HEK293 (cell line): ENCODE data around the gene HNRNPA0.

Source experiments
- CTCF ChIA-PET: fragments of 350-600 bp; formaldehyde crosslinking; extraction: SDS; loops from one replicate; lab custom pipeline; 2021; ENCODE audit warnings: antibody characterized with exemption; lab: Yijun Ruan, JAX
- POLR2A ChIA-PET: fragments of 300-600 bp; formaldehyde crosslinking; extraction: SDS; loops from one replicate; lab custom pipeline; 2020; ENCODE audit warnings: antibody characterized with exemption, inconsistent platforms; lab: Yijun Ruan, JAX
- H3K27ac ChIP-seq: fragments of 200-500 bp; sonication (Bioruptor generic); 2 replicates; pipeline ENCODE4 v1.5.1; 2014; ENCODE audit warnings: low read depth, low read length, control low read depth, inconsistent platforms; ENCODE audit errors: extremely low read depth
- H3K36me3 ChIP-seq, 2 experiments: fragments of 200-500 bp in 1 of 2; sonication (Bioruptor generic) in 1 of 2; 1 replicate in 1 of 2; 2 replicates in 1 of 2; pipeline ENCODE4 v1.5.1; 2014 to 2017; ENCODE audit warnings: inconsistent platforms in 2 of 2, low read length in 2 of 2; ENCODE audit not compliant: control insufficient read depth in 2 of 2, insufficient read depth in 1 of 2
- H3K4me1 ChIP-seq: fragments of 200-500 bp; sonication (Bioruptor generic); 2 replicates; pipeline ENCODE4 v1.5.1; 2014; ENCODE audit warnings: mild to moderate bottlenecking, low read length, inconsistent platforms; ENCODE audit not compliant: control insufficient read depth, insufficient read depth
- H3K4me3 ChIP-seq: 2 replicates; pipeline ENCODE4 v1.5.1; 2011; ENCODE audit warnings: low read depth, mild to moderate bottlenecking, control low read depth, low read length, moderate library complexity
- H3K9me3 ChIP-seq: fragments of 200-500 bp; sonication (Bioruptor generic); 2 replicates; pipeline ENCODE4 v1.5.1; 2014; ENCODE audit warnings: low read depth, low read length, inconsistent platforms; ENCODE audit not compliant: control insufficient read depth, insufficient read depth
- BCL11B ChIP-seq: fragments of 450-650 bp; formaldehyde crosslinking; IDR thresholded peaks from 2 replicates; pipeline ENCODE4 v1.5.1; 2016; ENCODE audit warnings: low read depth, missing biosample characterization, missing genetic modification characterization
- GLI4 ChIP-seq: fragments of 450-650 bp; formaldehyde crosslinking; IDR thresholded peaks from 2 replicates; pipeline ENCODE4 v1.5.1; 2016; ENCODE audit warnings: missing biosample characterization, missing genetic modification characterization
- HOXD13 ChIP-seq: sonication (generic); formaldehyde crosslinking; IDR thresholded peaks from 2 replicates; pipeline ENCODE4 v1.8.0; 2022; ENCODE audit warnings: missing genetic modification reagents, borderline replicate concordance
- OSR2 ChIP-seq: fragments of 450-650 bp; formaldehyde crosslinking; IDR thresholded peaks from 2 replicates; pipeline ENCODE4 v1.5.1; 2016; ENCODE audit warnings: missing biosample characterization, missing genetic modification characterization
- PBX3 ChIP-seq: sonication (generic); formaldehyde crosslinking; IDR thresholded peaks from 2 replicates; pipeline ENCODE4 v1.8.1; 2022; ENCODE audit warnings: mild to moderate bottlenecking, moderate library complexity, missing genetic modification reagents
- PRDM1 ChIP-seq: fragments of 450-650 bp; formaldehyde crosslinking; IDR thresholded peaks from 2 replicates; pipeline ENCODE4; 2016; ENCODE audit warnings: missing biosample characterization, missing genetic modification characterization
- SALL2 ChIP-seq: fragments of 450-650 bp; formaldehyde crosslinking; IDR thresholded peaks from 2 replicates; pipeline ENCODE4 v1.5.0; 2017; ENCODE audit warnings: missing biosample characterization, mild to moderate bottlenecking, missing genetic modification characterization, borderline replicate concordance
- TRIM28 ChIP-seq: IDR thresholded peaks from 2 replicates; pipeline ENCODE4 v1.6.1; 2011; ENCODE audit warnings: low read length, control low read depth, borderline replicate concordance
- ZBTB17 ChIP-seq: fragments of 450-650 bp; formaldehyde crosslinking; IDR thresholded peaks from 2 replicates; pipeline ENCODE4 v1.5.1; 2016; ENCODE audit warnings: missing biosample characterization, missing genetic modification characterization
- ZBTB44 ChIP-seq: fragments of 450-650 bp; IDR thresholded peaks from 2 replicates; pipeline ENCODE4 v1.5.1; 2018; ENCODE audit warnings: missing biosample characterization, mild to moderate bottlenecking, missing genetic modification characterization
- ZNF132 ChIP-seq: fragments of 450-650 bp; formaldehyde crosslinking; IDR thresholded peaks from 2 replicates; pipeline ENCODE4 v1.5.1; 2017; ENCODE audit warnings: missing biosample characterization, missing genetic modification characterization, borderline replicate concordance
- ZNF18 ChIP-seq: fragments of 450-650 bp; formaldehyde crosslinking; IDR thresholded peaks from 2 replicates; pipeline ENCODE4 v1.5.1; 2016; ENCODE audit warnings: missing biosample characterization, missing genetic modification characterization
- ZNF184 ChIP-seq: fragments of 450-650 bp; IDR thresholded peaks from 2 replicates; pipeline ENCODE4 v1.5.1; 2018; ENCODE audit warnings: missing biosample characterization, mild to moderate bottlenecking, missing genetic modification characterization
- ZNF23 ChIP-seq: fragments of 450-650 bp; formaldehyde crosslinking; IDR thresholded peaks from 2 replicates; pipeline ENCODE4 v1.5.1; 2016; ENCODE audit warnings: missing biosample characterization, missing genetic modification characterization, borderline replicate concordance
- ZNF274 ChIP-seq, 2 experiments: fragments of 200-500 bp in 1 of 2; fragments of 450-650 bp in 1 of 2; sonication (Bioruptor generic) in 1 of 2; formaldehyde crosslinking in 1 of 2; IDR thresholded peaks; 2 replicates each; pipeline versions ENCODE4 v1.5.1 to v1.6.1; 2014 to 2016; ENCODE audit warnings: borderline replicate concordance in 1 of 2, inconsistent platforms in 1 of 2, low read length in 1 of 2, missing biosample characterization in 1 of 2, missing genetic modification characterization in 1 of 2
- ZNF324 ChIP-seq: fragments of 450-650 bp; formaldehyde crosslinking; IDR thresholded peaks from 2 replicates; pipeline ENCODE4 v1.5.1; 2016; ENCODE audit warnings: missing biosample characterization, missing genetic modification characterization
- ZNF366 ChIP-seq: fragments of 450-650 bp; formaldehyde crosslinking; conservative IDR thresholded peaks from 2 replicates; pipeline ENCODE4 v1.5.1; 2016; ENCODE audit warnings: missing biosample characterization, missing genetic modification characterization
- ZNF398 ChIP-seq: fragments of 450-650 bp; formaldehyde crosslinking; IDR thresholded peaks from 2 replicates; pipeline ENCODE4 v1.5.1; 2017; ENCODE audit warnings: missing biosample characterization, missing genetic modification characterization
- ZNF549 ChIP-seq: fragments of 450-650 bp; IDR thresholded peaks from 2 replicates; pipeline ENCODE4 v1.5.1; 2018; ENCODE audit warnings: missing biosample characterization, missing genetic modification characterization, mild to moderate bottlenecking, inconsistent platforms, moderate library complexity
- ZNF558 ChIP-seq: fragments of 450-650 bp; formaldehyde crosslinking; IDR thresholded peaks from 2 replicates; pipeline ENCODE4 v1.5.1; 2016; ENCODE audit warnings: missing biosample characterization, missing genetic modification characterization
- ZNF596 ChIP-seq: fragments of 450-650 bp; IDR thresholded peaks from 2 replicates; pipeline ENCODE4 v1.5.0; 2018; ENCODE audit warnings: missing biosample characterization, mild to moderate bottlenecking, missing genetic modification characterization, moderate library complexity
- ZNF830 ChIP-seq: fragments of 450-650 bp; IDR thresholded peaks from 2 replicates; pipeline ENCODE4 v1.5.0; 2018; ENCODE audit warnings: missing biosample characterization, missing genetic modification characterization, low read depth, mild to moderate bottlenecking, moderate library complexity

The HNRNPA0 gene

GRCh38 chr5:137733006-137733405 is 21.2 kb downstream of the HNRNPA0 start:
- Histone ChIP-seq H3K4me1 (0 out of 2 replicates have a peak, but pooled peaks cover 6% of the 10 kb centered on the region), H3K36me3 (no peaks in the 10 kb centered on the region), H3K9me3 (no peaks in the 10 kb centered on the region), H3K4me3 (no peak overlapping the region), H3K27ac (no peak overlapping the region)
- POLR2A ChIA-PET = no interaction called here
- CTCF ChIA-PET = interaction anchor here (0.7 to 2.9 kb wide), 4 partner anchors 9 to 102 kb away, joined by 3 to 17 read pairs (median 10); no protein-coding TSS in a partner anchor
- no peak for TF ChIP-seq BCL11B
- no peak for TF ChIP-seq ZBTB17 (tag by site-specific recombination)
- 0 out of 2 replicates have a peak, but pooled peaks have one; percentile 28 for TF ChIP-seq ZNF398
- TF ChIP-seq HOXD13 (CRISPR knock-in tag) = no peak
- no peak for TF ChIP-seq ZNF324

GRCh38 chr5:137731176-137731575 is 23.0 kb downstream of the HNRNPA0 start:
- Histone ChIP-seq H3K4me1 (0 out of 2 replicates have a peak, but pooled peaks cover 5% of the 10 kb centered on the region), H3K27ac (no peak overlapping the region), H3K36me3 (no peaks in the 10 kb centered on the region), H3K4me3 (no peak overlapping the region), H3K9me3 (no peaks in the 10 kb centered on the region)
- POLR2A ChIA-PET = no interaction called here
- TF ChIP-seq ZNF184 (tag by site-specific recombination) (no peak), ZNF23 (no peak), ZNF596 (tag by site-specific recombination) (no peak), GLI4 (no peak), ZNF274 (IDR thresholded peaks at IDR 0.05; ENCODE audit: low read length) (no peak), ZNF274 (tag by site-specific recombination; IDR thresholded peaks at IDR 0.05; ENCODE audit: borderline replicate concordance) (no peak), ZNF366 (tag by site-specific recombination) (no peak), SALL2 (tag by site-specific recombination) (no peak), ZNF549 (tag by site-specific recombination) (no peak), ZBTB44 (tag by site-specific recombination) (no peak), ZNF132 (tag by site-specific recombination) (no peak), TRIM28 (no peak), ZNF558 (no peak), ZNF18 (tag by site-specific recombination) (no peak), PRDM1 (tag by site-specific recombination) (no peak), OSR2 (tag by site-specific recombination) (no peak), PBX3 (CRISPR knock-in tag) (no peak), ZNF830 (tag by site-specific recombination) (no peak)
- CTCF ChIA-PET = interaction anchor here (0.7 to 1.4 kb wide), 3 partner anchors 11 to 232 kb away, joined by 3 to 11 read pairs (median 3); no protein-coding TSS in a partner anchor
